Measurements from ENCODE around the gene TNNT1.
A peak's percentile ranks its signal among the peaks of the same experiment; 100 is the strongest.

DNA sequence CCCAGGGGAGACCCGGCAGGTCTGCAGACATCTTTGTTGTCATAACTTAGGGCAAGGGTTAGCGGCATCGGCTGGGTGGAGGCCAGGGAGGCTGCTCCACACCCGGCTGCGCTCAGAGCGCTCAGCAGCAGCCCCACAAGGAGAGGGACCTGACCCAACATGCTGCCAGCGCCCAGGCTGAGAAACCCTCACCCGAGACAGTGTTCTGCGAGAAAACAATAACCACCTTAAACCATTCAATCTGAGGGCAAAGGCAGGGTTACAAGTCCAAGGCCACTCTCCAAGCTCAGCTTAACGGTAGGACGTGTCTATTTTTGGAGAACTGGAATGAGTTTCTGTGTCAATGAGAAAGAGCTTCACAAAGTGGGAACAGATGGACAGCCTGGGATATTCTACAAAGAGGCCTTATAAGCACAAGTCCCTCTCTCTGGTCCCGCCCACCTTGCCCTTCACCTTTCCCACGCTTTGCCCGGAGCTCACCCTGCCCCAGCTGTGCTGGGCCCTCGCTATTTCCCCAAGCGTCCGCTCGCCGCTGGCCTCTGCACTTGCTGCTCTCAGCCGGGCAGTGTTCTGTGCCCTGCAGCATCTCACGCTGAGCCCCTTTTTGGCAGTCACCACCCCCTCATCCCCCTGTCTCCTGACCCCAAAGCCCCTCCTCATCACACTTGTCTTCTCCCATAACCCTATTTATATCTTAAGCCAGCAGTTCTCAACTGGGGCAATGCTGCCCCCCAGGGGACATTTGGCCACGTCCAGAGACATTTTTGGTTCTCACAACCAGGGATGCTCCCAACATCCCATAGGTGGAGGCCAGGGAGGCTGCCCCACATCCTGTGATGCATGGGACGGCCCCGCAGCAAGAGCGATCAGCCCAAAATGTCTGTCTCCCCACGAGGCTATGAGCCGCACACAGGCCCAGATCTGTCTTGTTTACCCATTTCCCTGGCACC, 49.2 kb downstream of the TNNT1 start:
- TF ChIP-seq CTCF (IDR thresholded peaks at IDR 0.05; ENCODE audit: low read depth, low read length) (peak; percentile 6), POLR2A (IDR thresholded peaks at IDR 0.05; ENCODE audit: extremely low read depth, insufficient read length) (no peak), MYC (IDR thresholded peaks at IDR 0.05; ENCODE audit: low read depth, low read length) (no peak)
- TF ChIP-seq, protein P1, sequence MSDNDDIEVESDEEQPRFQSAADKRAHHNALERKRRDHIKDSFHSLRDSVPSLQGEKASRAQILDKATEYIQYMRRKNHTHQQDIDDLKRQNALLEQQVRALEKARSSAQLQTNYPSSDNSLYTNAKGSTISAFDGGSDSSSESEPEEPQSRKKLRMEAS (IDR thresholded peaks at IDR 0.05; ENCODE audit: low read depth, low read length), result no peak

Data from NB4 (cell line).